Endothelial cell of umbilical vein (primary cell): ENCODE data around the gene GALNT14. TPM values are rescaled to one million over a fixed set of nuclear protein-coding genes. Genes with fewer than 3 reads are reported as not detected.

Experiments
- BruUV-seq: library from RNA; stranded (reverse); fragments of 400-500 nt; replicated peaks from 2 replicates; lab custom pipeline; 2021; lab: Mats Ljungman, UMichigan
- CTCF ChIA-PET: fragments of 300-600, 350-600 bp; sonication (Branson Sonifier 250); formaldehyde crosslinking; loops from one replicate; lab custom pipeline; 2021; ENCODE audit warnings: antibody characterized with exemption, inconsistent platforms; lab: Charles Lee
- POLR2A ChIA-PET: fragments of 300-600, 350-600 bp; sonication (Branson Sonifier 250); formaldehyde crosslinking; loops from one replicate; lab custom pipeline; 2021; ENCODE audit warnings: antibody characterized with exemption, inconsistent platforms; lab: Charles Lee
- DNase-seq: peaks from one replicate; pipeline ENCODE4 v3.0.0-alpha.2; 2011; ENCODE audit warnings: low read depth, low spot score
- FAIRE-seq: peaks from 2 replicates; lab custom pipeline; 2011; peaks lifted over from hg19 to GRCh38; lab: Jason Lieb, UNC
- H2AFZ ChIP-seq: 2 replicates; pipeline ENCODE4 v1.6.0; 2012; ENCODE audit warnings: low read depth, low read length, control low read depth, inconsistent platforms
- H3K27ac ChIP-seq: 2 replicates; pipeline ENCODE4 v1.5.1; 2011; ENCODE audit warnings: low read depth, mild to moderate bottlenecking, control low read depth, low read length, moderate library complexity; ENCODE audit not compliant: insufficient read depth
- H3K27me3 ChIP-seq, 2 experiments: 2 replicates each; pipeline versions ENCODE4 v1.6.0 to v1.6.1; 2011; ENCODE audit warnings: low read length in 2 of 2, mixed read lengths in 1 of 2; ENCODE audit not compliant: control insufficient read depth in 2 of 2, insufficient read depth in 2 of 2
- H3K36me3 ChIP-seq, 2 experiments: 2 replicates in 1 of 2; 3 replicates in 1 of 2; pipeline ENCODE4 v1.5.1; 2011; ENCODE audit warnings: low read length in 2 of 2, mild to moderate bottlenecking in 1 of 2, moderate library complexity in 1 of 2; ENCODE audit not compliant: control insufficient read depth in 2 of 2, insufficient read depth in 2 of 2; ENCODE audit errors: extremely low read depth in 1 of 2
- H3K4me1 ChIP-seq: 3 replicates; pipeline ENCODE4 v1.5.1; 2011; ENCODE audit warnings: mild to moderate bottlenecking, low read length; ENCODE audit not compliant: control insufficient read depth, insufficient read depth; ENCODE audit errors: extremely low read depth
- H3K4me2 ChIP-seq: 2 replicates; pipeline ENCODE4 v1.6.1; 2011; ENCODE audit warnings: low read length, control low read depth, mixed read lengths; ENCODE audit not compliant: insufficient read depth
- H3K4me3 ChIP-seq, 3 experiments: fragments of 200-600 bp in 1 of 3; sonication (generic), shearing (Covaris generic) in 1 of 3; replicated peaks in 1 of 3; 2 replicates each; pipeline ENCODE4 v1.5.1; 2011 to 2016; ENCODE audit warnings: control low read depth in 3 of 3, low read length in 3 of 3, mild to moderate bottlenecking in 2 of 3, inconsistent platforms in 1 of 3, low read depth in 1 of 3, moderate library complexity in 1 of 3; ENCODE audit not compliant: insufficient read depth in 1 of 3
- H3K79me2 ChIP-seq: 2 replicates; pipeline ENCODE4 v1.6.0; 2012; ENCODE audit warnings: low read length, inconsistent platforms; ENCODE audit not compliant: control insufficient read depth, insufficient read depth
- H3K9ac ChIP-seq: replicated peaks from 2 replicates; pipeline ENCODE3; 2011; ENCODE audit warnings: low read length, control low read depth; ENCODE audit not compliant: insufficient read depth; ENCODE audit errors: extremely low read depth
- H3K9me1 ChIP-seq: replicated peaks from 3 replicates; pipeline ENCODE4 v1.6.0; 2011; ENCODE audit warnings: mild to moderate bottlenecking, low read length; ENCODE audit not compliant: control insufficient read depth, insufficient read depth; ENCODE audit errors: extremely low read depth
- H3K9me3 ChIP-seq: replicated peaks from 2 replicates; pipeline ENCODE4 v1.5.1; 2012; ENCODE audit warnings: low read length, inconsistent platforms; ENCODE audit not compliant: control insufficient read depth, insufficient read depth
- H4K20me1 ChIP-seq: replicated peaks from 2 replicates; pipeline ENCODE3; 2011; ENCODE audit warnings: mild to moderate bottlenecking, low read length; ENCODE audit not compliant: control insufficient read depth, insufficient read depth; ENCODE audit errors: extremely low read depth
- CTCF ChIP-seq, 2 donors: IDR thresholded peaks; 1 replicate in 1 of 2; 2 replicates in 1 of 2; pipeline ENCODE4 v1.5.1; 2011; ENCODE audit warnings: low read length in 2 of 2, mild to moderate bottlenecking in 2 of 2, moderate library complexity in 2 of 2, control low read depth in 1 of 2, inconsistent platforms in 1 of 2, low read depth in 1 of 2; ENCODE audit not compliant: insufficient read depth in 1 of 2; ENCODE audit errors: extremely low read depth in 1 of 2
- EZH2 ChIP-seq: IDR thresholded peaks from 2 replicates; pipeline ENCODE4 v1.6.1; 2012; ENCODE audit warnings: borderline replicate concordance, low read depth, mild to moderate bottlenecking, moderate library complexity, low read length, inconsistent platforms; ENCODE audit not compliant: severe bottlenecking
- FOS ChIP-seq: IDR thresholded peaks from 2 replicates; pipeline ENCODE4 v1.6.1; 2011; ENCODE audit warnings: mild to moderate bottlenecking, low read length, moderate library complexity, borderline replicate concordance; ENCODE audit not compliant: insufficient read depth
- GATA2 ChIP-seq: IDR thresholded peaks from 2 replicates; pipeline ENCODE4 v1.7.0; 2011; ENCODE audit warnings: low read depth, mild to moderate bottlenecking, moderate library complexity, mixed read lengths, low read length; ENCODE audit not compliant: insufficient read length, insufficient read depth
- JUN ChIP-seq: IDR thresholded peaks from 2 replicates; pipeline ENCODE4 v1.6.1; 2011; ENCODE audit warnings: borderline replicate concordance, low read depth; ENCODE audit not compliant: insufficient read length, insufficient read depth
- MYC ChIP-seq: IDR thresholded peaks from one replicate; pipeline ENCODE4 v1.6.1; 2011; ENCODE audit warnings: mild to moderate bottlenecking, low read depth, low read length
- POLR2A ChIP-seq: IDR thresholded peaks from 2 replicates; pipeline ENCODE4 v1.6.1; 2012; ENCODE audit warnings: low read depth, mild to moderate bottlenecking, control low read depth, low read length
- POLR2AphosphoS5 ChIP-seq: IDR thresholded peaks from 2 replicates; pipeline ENCODE4 v1.6.1; 2012; ENCODE audit warnings: low read depth, mild to moderate bottlenecking, control low read depth, low read length, moderate library complexity; ENCODE audit not compliant: insufficient read depth
- dilution Hi-C: fragments of 300-500 bp; cut with MboI; formaldehyde crosslinking; loops from one replicate; pipeline ENCODE4 v1.15.0; 2019; ENCODE audit warnings: low sequenced_read_pairs; ENCODE audit not compliant: extremely low pct_ligation_motif_present
- intact Hi-C: fragments of 100-400 bp; cut with micrococcal nuclease; formaldehyde crosslinking; loops from one replicate; pipeline ENCODE4 v1.10.0; 2022
- polyA plus RNA-seq, 4 experiments: library from polyadenylated mRNA; depleted of rRNA in 3 of 4; stranded (reverse) in 3 of 4; unstranded in 1 of 4; fragments of >200 nt; gene quantifications; 2 replicates each; pipeline versions ENCODE4 v1.2.1 to v1.2.3, GENCODE V29; 2011 to 2012; ENCODE audit warnings: missing spikeins in 1 of 4
- total RNA-seq: library from RNA; stranded (reverse); gene quantifications from 2 replicates; pipeline ENCODE4 v1.2.3, GENCODE V29; 2021
- TF ChIP-seq, protein P1 (sequence below): IDR thresholded peaks from 2 replicates; pipeline ENCODE4 v1.6.1; 2011; ENCODE audit not compliant: insufficient read depth, insufficient read length

The GALNT14 gene
- total and polyA plus RNA-seq, 2 donors (not counting 3 experiments of a cell fraction or from before 2014, with no cell fraction given), result 0.04 to 0.40 TPM

- no peaks in the 10 kb centered on the region for H3K9me1 ChIP-seq
- H4K20me1 ChIP-seq, result no peaks in the 10 kb centered on the region
- FAIRE-seq (no peak), DNase-seq (no peak)
- H3K36me3 ChIP-seq, result no peaks in the 10 kb centered on the region
- no TSS peak for BruUV-seq
- dilution Hi-C loops (no loop called here), intact Hi-C loops (no loop called here)
- no peaks in the 10 kb centered on the region for H3K79me2 ChIP-seq
- no peak for TF ChIP-seq MYC
- no peaks in the 10 kb centered on the region for H3K27me3 ChIP-seq
- CTCF ChIA-PET, result no interaction called here
- H3K9ac ChIP-seq, result no peak overlapping the region
- no peak overlapping the region for H2AFZ ChIP-seq
- H3K4me3 ChIP-seq, result no peak overlapping the region
- H3K4me1 ChIP-seq, result no peaks in the 10 kb centered on the region
- POLR2A ChIA-PET, result no interaction called here
- H3K4me2 ChIP-seq, result no peak overlapping the region
- no peaks in the 10 kb centered on the region for H3K9me3 ChIP-seq
- H3K27ac ChIP-seq, result no peak overlapping the region
Measured at GRCh38 chr2:31075941-31076590, 62.2 kb downstream of the GALNT14 start.

DNA sequence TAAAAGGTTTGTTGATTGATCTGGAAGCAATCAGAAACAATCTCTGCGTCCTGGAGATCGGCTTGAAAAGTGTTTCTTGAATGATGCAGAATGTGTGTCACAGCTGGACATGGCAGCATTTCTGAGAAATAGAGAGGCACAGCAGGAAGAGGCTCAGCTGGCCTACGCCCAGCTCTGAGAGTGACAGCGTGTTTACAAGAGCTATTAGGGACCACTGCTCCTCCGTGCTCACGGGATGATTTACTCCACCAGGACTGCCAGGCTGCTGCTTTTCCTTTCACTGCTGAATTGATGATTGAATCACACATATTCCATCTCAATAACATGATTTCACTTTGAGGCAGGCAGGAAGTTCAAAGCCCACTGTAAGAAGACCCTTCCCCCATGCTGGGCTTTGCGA is 62.8 kb downstream of the GALNT14 start:
- intact Hi-C loops, result no loop called here
- Histone ChIP-seq H3K4me3 (no peak overlapping the region), H4K20me1 (no peaks in the 10 kb centered on the region), H3K9ac (no peak overlapping the region), H3K27me3 (no peaks in the 10 kb centered on the region), H3K4me1 (no peaks in the 10 kb centered on the region), H2AFZ (no peak overlapping the region), H3K9me3 (no peaks in the 10 kb centered on the region), H3K4me2 (no peak overlapping the region), H3K27ac (no peak overlapping the region), H3K79me2 (no peaks in the 10 kb centered on the region), H3K36me3 (no peaks in the 10 kb centered on the region), H3K9me1 (no peaks in the 10 kb centered on the region)
- POLR2A ChIA-PET, result no interaction called here
- TF ChIP-seq POLR2AphosphoS5 (no peak), POLR2A (no peak), MYC (no peak), EZH2 (no peak), CTCF (IDR thresholded peaks at IDR 0.05; ENCODE audit: extremely low read depth in 1 of 2, insufficient read depth in 1 of 2, low read depth in 1 of 2, low read length in 2 of 2) (no peak), JUN (no peak), GATA2 (no peak), FOS (no peak)
- TF ChIP-seq, protein P1, sequence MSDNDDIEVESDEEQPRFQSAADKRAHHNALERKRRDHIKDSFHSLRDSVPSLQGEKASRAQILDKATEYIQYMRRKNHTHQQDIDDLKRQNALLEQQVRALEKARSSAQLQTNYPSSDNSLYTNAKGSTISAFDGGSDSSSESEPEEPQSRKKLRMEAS, result no peak
- CTCF ChIA-PET, result no interaction called here
- no peak for DNase-seq
- no TSS peak for BruUV-seq
- dilution Hi-C loops, result no loop called here
- FAIRE-seq, result no peak
